Cardiac septum (tissue), 1 donor: Measurements from ENCODE around the gene GPR18. TPM values are rescaled to one million over a fixed set of nuclear protein-coding genes. Genes with fewer than 3 reads are reported as not detected.

ENCODE experiments used
- DNase-seq: peaks from one replicate; pipeline ENCODE4 v3.0.0-alpha.2; 2020; ENCODE audit warnings: low spot score
- intact Hi-C: fragments of 100-400 bp; cut with DNase I; formaldehyde crosslinking; loops from one replicate; pipeline ENCODE4 v1.14.0; 2022
- long read RNA-seq: library from polyadenylated mRNA; unstranded; transcript quantifications from one replicate; pipeline ENCODE4 v2.0.0, GENCODE V29; 2021
- total RNA-seq: library from RNA; stranded (reverse); fragmentation: NEBNext Ultra II Directional; extraction: Animal tissue kit (Norgen Biotek cat#: 25700); gene quantifications from one replicate; pipeline ENCODE4 v1.2.1, GENCODE V29; 2021
- donor health status: DM: no; HTN: no; CAD: no.

The GPR18 gene
- not detected for total RNA-seq
- long read RNA-seq: 0 reads

GRCh38 chr13:99258210-99258860 lies at the start of gene GPR18:
Gene GPR18, minus strand, starts transcription at chr13:99258379. Its CDS starts 2,507 bp downstream, at chr13:99255872.
- DNase-seq: no peak
- intact Hi-C loops: no loop called here

GRCh38 chr13:99307648-99308339 lies 49.6 kb upstream of the GPR18 start:
- DNase-seq: no peak
- intact Hi-C loops: no loop called here

GRCh38 chr13:99307247-99307646 lies 49.1 kb upstream of the GPR18 start, which contains the start of gene GPR183:
Gene GPR183, minus strand, starts transcription at chr13:99307399. Its CDS starts 11,254 bp downstream, at chr13:99296145.
- no peak for DNase-seq
- intact Hi-C loops: no loop called here

GRCh38 chr13:99305566-99305965 lies 47.4 kb upstream of the GPR18 start:
- intact Hi-C loops: no loop called here
- DNase-seq: no peak

- intact Hi-C loops: no loop called here
- no peak for DNase-seq
Measured at GRCh38 chr13:99305158-99305557, 47.0 kb upstream of the GPR18 start.

- intact Hi-C loops: no loop called here
- no peak for DNase-seq
Measured at GRCh38 chr13:99304541-99304940, 46.4 kb upstream of the GPR18 start.

- DNase-seq: no peak
- intact Hi-C loops: no loop called here
Measured at GRCh38 chr13:99303863-99304521, 45.8 kb upstream of the GPR18 start.

- intact Hi-C loops: no loop called here
- DNase-seq: no peak
Measured at GRCh38 chr13:99302637-99303505, 44.7 kb upstream of the GPR18 start.

- no peak for DNase-seq
- intact Hi-C loops: no loop called here
Measured at GRCh38 chr13:99301913-99302636, 43.9 kb upstream of the GPR18 start.

GRCh38 chr13:99301056-99301838 lies 43.1 kb upstream of the GPR18 start:
- DNase-seq: no peak
- intact Hi-C loops: no loop called here

- no peak for DNase-seq
- intact Hi-C loops: no loop called here
Measured at GRCh38 chr13:99299920-99300341, 41.8 kb upstream of the GPR18 start.

GRCh38 chr13:99299256-99299919 lies 41.2 kb upstream of the GPR18 start:
- no peak for DNase-seq
- intact Hi-C loops: no loop called here

- DNase-seq: no peak
- intact Hi-C loops: no loop called here
Measured at GRCh38 chr13:99298056-99298455, 39.9 kb upstream of the GPR18 start.

GRCh38 chr13:99297331-99297730 lies 39.2 kb upstream of the GPR18 start:
- intact Hi-C loops: no loop called here
- DNase-seq: no peak

GRCh38 chr13:99296398-99296797 lies 38.2 kb upstream of the GPR18 start:
- no peak for DNase-seq
- intact Hi-C loops: no loop called here

GRCh38 chr13:99295488-99296252 lies 37.5 kb upstream of the GPR18 start:
- DNase-seq: no peak
- intact Hi-C loops: no loop called here

- no peak for DNase-seq
- intact Hi-C loops: no loop called here
Measured at GRCh38 chr13:99294958-99295357, 36.8 kb upstream of the GPR18 start.
